ENCODE measurements around the gene VCAM1. TPM values are rescaled to one million over a fixed set of nuclear protein-coding genes. Genes with fewer than 3 reads are reported as not detected.

The VCAM1 gene
- total and polyA plus RNA-seq, 2 of the 8 experiments (the other 6 are each of a cell fraction or from before 2014, with no cell fraction given): 0.21 TPM; not detected in 1

DNA sequence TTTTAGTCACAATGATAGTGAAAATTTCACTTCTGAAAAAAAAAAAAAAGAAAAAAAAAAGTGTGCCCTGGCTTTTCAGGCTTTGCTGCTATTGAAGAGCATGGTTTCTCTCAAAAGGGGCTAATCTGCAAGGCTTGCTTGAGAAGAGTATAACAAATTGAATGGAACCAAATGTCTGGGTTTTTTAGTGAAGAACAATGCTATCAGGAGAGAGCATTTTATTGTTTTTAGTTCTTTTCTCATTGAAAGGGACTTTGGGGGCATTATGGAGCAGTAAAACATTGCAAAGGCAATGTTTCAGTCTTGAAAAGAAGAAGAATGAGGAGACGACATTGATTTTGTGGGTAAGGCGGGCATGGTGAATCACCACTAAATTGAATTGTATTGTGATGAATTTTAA lies 28.2 kb downstream of the VCAM1 start (continued):
- TF ChIP-seq CHD7 (IDR thresholded peaks at IDR 0.05; ENCODE audit: insufficient replicate concordance, low read length) (no peak), YY1 (IDR thresholded peaks at IDR 0.05; ENCODE audit: low read depth, low read length) (no peak), SAP30 (IDR thresholded peaks at IDR 0.05; ENCODE audit: insufficient read depth, insufficient replicate concordance, low read length) (no peak), BACH1 (IDR thresholded peaks at IDR 0.05; ENCODE audit: low read length) (no peak), TCF12 (IDR thresholded peaks at IDR 0.05; ENCODE audit: low read depth, low read length) (no peak), EZH2 (IDR thresholded peaks at IDR 0.05; ENCODE audit: low read depth, low read length, severe bottlenecking) (no peak), CBX8 (IDR thresholded peaks at IDR 0.05; ENCODE audit: borderline replicate concordance, low read depth, low read length) (no peak)

All from H1 (cell line).